GM12878 (cell line): ENCODE measurements around the gene YAF2. TPM values are rescaled to one million over a fixed set of nuclear protein-coding genes. Genes with fewer than 3 reads are reported as not detected.

ENCODE experiments used
- ATAC-seq: fragments of 200-7000 bp; cut with Tn5 transposase; 3 replicates; pipeline ENCODE4 v1.9.1; 2020; ENCODE audit warnings: mild to moderate bottlenecking, moderate library complexity
- BruUV-seq: library from RNA; stranded (reverse); fragments of 400-500 nt; replicated peaks from 2 replicates; lab custom pipeline; 2021; lab: Mats Ljungman, UMichigan
- CTCF ChIA-PET: fragments of 300-600 bp; sonication (Branson Sonifier 250); formaldehyde crosslinking; extraction: SDS; loops from one replicate; lab custom pipeline; 2021; ENCODE audit warnings: inconsistent platforms; lab: Yijun Ruan, JAX
- POLR2A ChIA-PET: fragments of 350-600 bp; formaldehyde crosslinking; extraction: SDS; loops from one replicate; lab custom pipeline; 2021; ENCODE audit warnings: inconsistent platforms; lab: Charles Lee
- RAD21 ChIA-PET: fragments of 300-600 bp; sonication (Branson Sonifier 250); formaldehyde crosslinking; loops from one replicate; lab custom pipeline; 2023; ENCODE audit warnings: antibody characterized with exemption; ENCODE audit not compliant: unreplicated experiment; lab: Charles Lee
- SMC1A ChIA-PET: fragments of 300-600 bp; sonication (Branson Sonifier 250); formaldehyde crosslinking; loops from one replicate; lab custom pipeline; 2023; ENCODE audit not compliant: unreplicated experiment, uncharacterized antibody; lab: Charles Lee
- DNase-seq: peaks from one replicate; pipeline ENCODE4 v3.0.0-alpha.2; 2011; ENCODE audit warnings: low read depth, low spot score
- FAIRE-seq: peaks from 3 replicates; lab custom pipeline; 2011; peaks lifted over from hg19 to GRCh38; lab: Jason Lieb, UNC
- H2AFZ ChIP-seq: 2 replicates; pipeline ENCODE4 v1.6.0; 2011; ENCODE audit warnings: low read depth, low read length, control low read depth; ENCODE audit not compliant: control insufficient read depth
- H3K27ac ChIP-seq: 2 replicates; pipeline ENCODE4 v1.5.1; 2011; ENCODE audit warnings: control low read depth; ENCODE audit not compliant: control insufficient read depth, insufficient read depth
- H3K27me3 ChIP-seq, 2 experiments: replicated peaks in 1 of 2; 2 replicates each; pipeline versions ENCODE4 v1.6.0 to v1.6.1; 2011; ENCODE audit warnings: low read length in 1 of 2; ENCODE audit not compliant: control insufficient read depth in 2 of 2, insufficient read depth in 2 of 2
- H3K36me3 ChIP-seq, 2 experiments: 2 replicates each; pipeline ENCODE4 v1.5.1; 2011; ENCODE audit warnings: low read length in 1 of 2; ENCODE audit not compliant: control insufficient read depth in 2 of 2, insufficient read depth in 2 of 2
- H3K4me1 ChIP-seq: 2 replicates; pipeline ENCODE4 v1.6.1; 2011; ENCODE audit warnings: mild to moderate bottlenecking, low read length, moderate library complexity, mixed read lengths; ENCODE audit not compliant: control insufficient read depth, insufficient read depth
- H3K4me2 ChIP-seq: 2 replicates; pipeline ENCODE4 v1.6.0; 2011; ENCODE audit warnings: control low read depth; ENCODE audit not compliant: control insufficient read depth, insufficient read depth
- H3K4me3 ChIP-seq: fragments of 200-600 bp; sonication (generic); 2 replicates; pipeline ENCODE4 v1.5.1; 2016
- H3K79me2 ChIP-seq: 2 replicates; pipeline ENCODE4 v1.6.0; 2011; ENCODE audit warnings: low read length; ENCODE audit not compliant: control insufficient read depth, insufficient read depth
- H3K9ac ChIP-seq: 2 replicates; pipeline ENCODE4 v1.8.0; 2011; ENCODE audit warnings: low read length, control low read depth, mixed read lengths; ENCODE audit not compliant: control insufficient read depth, insufficient read depth
- H3K9me3 ChIP-seq: replicated peaks from 3 replicates; pipeline ENCODE4 v1.5.1; 2011; ENCODE audit warnings: mild to moderate bottlenecking, low read length; ENCODE audit not compliant: control insufficient read depth, insufficient read depth
- H4K20me1 ChIP-seq: 2 replicates; pipeline ENCODE4 v1.6.0; 2011; ENCODE audit not compliant: control insufficient read depth, insufficient read depth
- EZH2 ChIP-seq: IDR thresholded peaks from 2 replicates; pipeline ENCODE4 v1.6.1; 2012; ENCODE audit warnings: low read depth, mild to moderate bottlenecking, control low read depth, inconsistent platforms, low read length, borderline replicate concordance; ENCODE audit not compliant: control insufficient read depth
- HDGF ChIP-seq: fragments of 450-650 bp; IDR thresholded peaks from 2 replicates; pipeline ENCODE4 v1.6.1; 2016; ENCODE audit warnings: antibody characterized with exemption
- KLF5 ChIP-seq: fragments of 450-650 bp; IDR thresholded peaks from 2 replicates; pipeline ENCODE4 v1.6.1; 2014; ENCODE audit warnings: mild to moderate bottlenecking; ENCODE audit not compliant: partially characterized antibody
- ZNF207 ChIP-seq: fragments of 450-650 bp; IDR thresholded peaks from 2 replicates; pipeline ENCODE4 v1.6.1; 2014; ENCODE audit warnings: antibody characterized with exemption, mild to moderate bottlenecking, borderline replicate concordance
- ZZZ3 ChIP-seq: IDR thresholded peaks from 2 replicates; pipeline ENCODE4 v1.6.1; 2011; ENCODE audit warnings: low read depth; ENCODE audit not compliant: control insufficient read depth, insufficient read length
- WGBS: methylation state at CpG from one replicate; pipeline ENCODE4 v1.1.6; 2016; ENCODE audit warnings: low lambda C conversion rate; ENCODE audit not compliant: insufficient replicate concordance, insufficient coverage; ENCODE audit errors: missing lambda C conversion rate; 5-methylcytosine and 5-hydroxymethylcytosine counted together
- in situ Hi-C: fragments of 300-500 bp; cut with MboI; formaldehyde crosslinking; loops from 9 replicates; pipeline ENCODE4 v1.14.3; 2018; ENCODE audit warnings: mixed read lengths
- intact Hi-C: fragments of 100-400 bp; cut with micrococcal nuclease; formaldehyde crosslinking; loops from one replicate; pipeline ENCODE4 v1.14.2; 2022; ENCODE audit not compliant: unreplicated experiment
- polyA plus RNA-seq, 11 experiments: library from polyadenylated mRNA; depleted of rRNA in 4 of 11; unstranded in 6 of 11; stranded (reverse) in 5 of 11; fragments of >200 nt; fragmentation: Nextera tagmentation in 4 of 11; fragmentation: Illumina TruSeq in 1 of 11; extraction: Ambion mirVana in 4 of 11; extraction: Trizol in 1 of 11; gene quantifications; 1 replicate in 1 of 11; 2 replicates in 10 of 11; pipeline versions ENCODE4 v1.2.1 to v1.2.3, GENCODE V29; 2011 to 2016; ENCODE audit warnings: inconsistent platforms in 2 of 11, missing spikeins in 2 of 11, low read depth in 1 of 11
- total RNA-seq, 4 experiments: library from RNA; depleted of rRNA in 3 of 4; stranded (reverse); fragments of >200 nt in 3 of 4; fragmentation: Illumina TruSeq in 1 of 4; extraction: Trizol in 1 of 4; gene quantifications; 2 replicates each; pipeline versions ENCODE4 v1.2.1 to v1.2.3, GENCODE V29; 2013 to 2021
- TF ChIP-seq, protein P1 (sequence below): fragments of 450-650 bp; IDR thresholded peaks from 2 replicates; pipeline ENCODE4 v1.6.1; 2017; ENCODE audit warnings: low read depth, mild to moderate bottlenecking, moderate library complexity
- TF ChIP-seq, protein P2 (sequence below): IDR thresholded peaks from 2 replicates; pipeline ENCODE4 v1.6.1; 2012; ENCODE audit warnings: improper control_type of control experiment, low read depth, low read length; ENCODE audit not compliant: insufficient replicate concordance

The YAF2 gene
- total and polyA plus RNA-seq, 10 of the 15 experiments (the other 5 are each of a cell fraction or from before 2014, with no cell fraction given) = 18.8 to 36.6 (median 23.0) TPM

DNA sequence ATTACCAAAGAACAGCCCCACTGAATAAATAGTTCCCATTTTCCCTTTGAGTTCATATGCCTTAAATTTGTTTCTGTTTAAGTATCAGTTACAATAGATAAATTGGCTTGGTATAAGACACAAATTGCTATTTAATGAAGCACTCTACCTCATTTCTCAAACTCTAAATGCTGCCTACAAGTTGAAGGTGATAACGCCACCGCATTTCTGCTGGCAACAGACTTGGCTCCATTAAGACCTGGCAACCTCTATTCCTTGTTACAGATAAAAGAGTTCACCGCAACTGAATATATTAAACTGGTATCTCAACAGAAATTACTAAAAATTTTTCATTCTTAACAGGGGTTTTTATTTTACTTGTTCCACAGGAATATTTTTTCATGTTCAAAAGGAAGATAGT is 129.0 kb downstream of the YAF2 start:
- POLR2A ChIA-PET = no interaction called here
- 100% methylated on average over 3 of the region's 3 CpGs for whole genome bisulfite sequencing
- Histone ChIP-seq H3K9me3 (peaks cover 1% of the 10 kb centered on the region; the same call in 1 of the 3 replicates), H3K4me2 (no peak overlapping the region), H3K27me3 (no peaks in the 10 kb centered on the region), H3K4me1 (no peaks in the 10 kb centered on the region), H3K79me2 (no peaks in the 10 kb centered on the region), H3K36me3 (no peaks in the 10 kb centered on the region), H4K20me1 (no peaks in the 10 kb centered on the region), H3K9ac (no peak overlapping the region), H3K27ac (no peak overlapping the region), H3K4me3 (no peak overlapping the region), H2AFZ (no peak overlapping the region)
- no peak for ATAC-seq
- no peak for DNase-seq
- intact Hi-C loops (no loop called here), in situ Hi-C loops (no loop called here)
- CTCF ChIA-PET = interaction anchor here (1.2 kb wide), 1 partner anchor 19 kb away, joined by 3 read pairs; no protein-coding TSS in a partner anchor
- SMC1A ChIA-PET = interaction anchor here (0.8 to 1.2 kb wide), 4 partner anchors 10 to 60 kb away, joined by 3 to 6 read pairs (median 3); no protein-coding TSS in a partner anchor
- TF ChIP-seq EZH2 = no peak
- TF ChIP-seq ZZZ3 = no peak
- TF ChIP-seq, protein P1, sequence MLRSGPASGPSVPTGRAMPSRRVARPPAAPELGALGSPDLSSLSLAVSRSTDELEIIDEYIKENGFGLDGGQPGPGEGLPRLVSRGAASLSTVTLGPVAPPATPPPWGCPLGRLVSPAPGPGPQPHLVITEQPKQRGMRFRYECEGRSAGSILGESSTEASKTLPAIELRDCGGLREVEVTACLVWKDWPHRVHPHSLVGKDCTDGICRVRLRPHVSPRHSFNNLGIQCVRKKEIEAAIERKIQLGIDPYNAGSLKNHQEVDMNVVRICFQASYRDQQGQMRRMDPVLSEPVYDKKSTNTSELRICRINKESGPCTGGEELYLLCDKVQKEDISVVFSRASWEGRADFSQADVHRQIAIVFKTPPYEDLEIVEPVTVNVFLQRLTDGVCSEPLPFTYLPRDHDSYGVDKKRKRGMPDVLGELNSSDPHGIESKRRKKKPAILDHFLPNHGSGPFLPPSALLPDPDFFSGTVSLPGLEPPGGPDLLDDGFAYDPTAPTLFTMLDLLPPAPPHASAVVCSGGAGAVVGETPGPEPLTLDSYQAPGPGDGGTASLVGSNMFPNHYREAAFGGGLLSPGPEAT = no peak
- TF ChIP-seq, protein P2, sequence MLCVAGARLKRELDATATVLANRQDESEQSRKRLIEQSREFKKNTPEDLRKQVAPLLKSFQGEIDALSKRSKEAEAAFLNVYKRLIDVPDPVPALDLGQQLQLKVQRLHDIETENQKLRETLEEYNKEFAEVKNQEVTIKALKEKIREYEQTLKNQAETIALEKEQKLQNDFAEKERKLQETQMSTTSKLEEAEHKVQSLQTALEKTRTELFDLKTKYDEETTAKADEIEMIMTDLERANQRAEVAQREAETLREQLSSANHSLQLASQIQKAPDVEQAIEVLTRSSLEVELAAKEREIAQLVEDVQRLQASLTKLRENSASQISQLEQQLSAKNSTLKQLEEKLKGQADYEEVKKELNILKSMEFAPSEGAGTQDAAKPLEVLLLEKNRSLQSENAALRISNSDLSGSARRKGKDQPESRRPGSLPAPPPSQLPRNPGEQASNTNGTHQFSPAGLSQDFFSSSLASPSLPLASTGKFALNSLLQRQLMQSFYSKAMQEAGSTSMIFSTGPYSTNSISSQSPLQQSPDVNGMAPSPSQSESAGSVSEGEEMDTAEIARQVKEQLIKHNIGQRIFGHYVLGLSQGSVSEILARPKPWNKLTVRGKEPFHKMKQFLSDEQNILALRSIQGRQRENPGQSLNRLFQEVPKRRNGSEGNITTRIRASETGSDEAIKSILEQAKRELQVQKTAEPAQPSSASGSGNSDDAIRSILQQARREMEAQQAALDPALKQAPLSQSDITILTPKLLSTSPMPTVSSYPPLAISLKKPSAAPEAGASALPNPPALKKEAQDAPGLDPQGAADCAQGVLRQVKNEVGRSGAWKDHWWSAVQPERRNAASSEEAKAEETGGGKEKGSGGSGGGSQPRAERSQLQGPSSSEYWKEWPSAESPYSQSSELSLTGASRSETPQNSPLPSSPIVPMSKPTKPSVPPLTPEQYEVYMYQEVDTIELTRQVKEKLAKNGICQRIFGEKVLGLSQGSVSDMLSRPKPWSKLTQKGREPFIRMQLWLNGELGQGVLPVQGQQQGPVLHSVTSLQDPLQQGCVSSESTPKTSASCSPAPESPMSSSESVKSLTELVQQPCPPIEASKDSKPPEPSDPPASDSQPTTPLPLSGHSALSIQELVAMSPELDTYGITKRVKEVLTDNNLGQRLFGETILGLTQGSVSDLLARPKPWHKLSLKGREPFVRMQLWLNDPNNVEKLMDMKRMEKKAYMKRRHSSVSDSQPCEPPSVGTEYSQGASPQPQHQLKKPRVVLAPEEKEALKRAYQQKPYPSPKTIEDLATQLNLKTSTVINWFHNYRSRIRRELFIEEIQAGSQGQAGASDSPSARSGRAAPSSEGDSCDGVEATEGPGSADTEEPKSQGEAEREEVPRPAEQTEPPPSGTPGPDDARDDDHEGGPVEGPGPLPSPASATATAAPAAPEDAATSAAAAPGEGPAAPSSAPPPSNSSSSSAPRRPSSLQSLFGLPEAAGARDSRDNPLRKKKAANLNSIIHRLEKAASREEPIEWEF = no peak
- no peak for TF ChIP-seq HDGF
- no peak for TF ChIP-seq ZNF207
- no peak for TF ChIP-seq KLF5
- no peak for FAIRE-seq
- BruUV-seq = no TSS peak
- RAD21 ChIA-PET = no interaction called here

Other genes starting within 250 kb of the YAF2 start
- gene GXYLT1, start 93.4 kb downstream of the YAF2 start, total RNA-seq (2014; rRNA removed) = 7.9 and 8.5 TPM in 2 replicates
- gene GXYLT1, start 93.4 kb downstream of the YAF2 start, total RNA-seq (2014; rRNA removed; fragmentation: Illumina TruSeq; extraction: Trizol) = 7.1 and 7.8 TPM in 2 replicates
- 8.7 and 9.4 TPM in 2 replicates for gene GXYLT1, start 93.4 kb downstream of the YAF2 start, total RNA-seq (2021)
- gene GXYLT1, start 93.4 kb downstream of the YAF2 start, polyA plus RNA-seq (2011; rRNA removed) = 10.3 and 18.3 TPM in 2 replicates
- gene GXYLT1, start 93.4 kb downstream of the YAF2 start, polyA plus RNA-seq (2014; fragmentation: Illumina TruSeq; extraction: Trizol) = 10.2 and 17.7 TPM in 2 replicates
- gene GXYLT1, start 93.4 kb downstream of the YAF2 start, polyA plus RNA-seq (2014; fragmentation: Nextera tagmentation; extraction: Ambion mirVana) = 1 to 10 TPM; 2.3 to 2.4 TPM
- 6.3 and 7.0 TPM in 2 replicates for gene GXYLT1, start 93.4 kb downstream of the YAF2 start, polyA plus RNA-seq (2014; rRNA removed)
- gene GXYLT1, start 93.4 kb downstream of the YAF2 start, polyA plus RNA-seq (2016; fragmentation: Nextera tagmentation; extraction: Ambion mirVana) = 10 to 100 TPM; 12.7 to 14.9 TPM
- 44.0 and 46.4 TPM in 2 replicates for gene ZCRB1, start 87.8 kb upstream of the YAF2 start, total RNA-seq (2014; rRNA removed)
- 80.5 and 87.0 TPM in 2 replicates for gene ZCRB1, start 87.8 kb upstream of the YAF2 start, total RNA-seq (2014; rRNA removed; fragmentation: Illumina TruSeq; extraction: Trizol)
- 58.4 and 65.4 TPM in 2 replicates for gene ZCRB1, start 87.8 kb upstream of the YAF2 start, total RNA-seq (2021)
- gene ZCRB1, start 87.8 kb upstream of the YAF2 start, polyA plus RNA-seq (2011; rRNA removed) = 49.9 and 76.4 TPM in 2 replicates
- 127 and 163 TPM in 2 replicates for gene ZCRB1, start 87.8 kb upstream of the YAF2 start, polyA plus RNA-seq (2014; fragmentation: Illumina TruSeq; extraction: Trizol)
- gene ZCRB1, start 87.8 kb upstream of the YAF2 start, polyA plus RNA-seq (2014; fragmentation: Nextera tagmentation; extraction: Ambion mirVana) = 100 to 1,000 TPM in 1 of 2 experiments, 10 to 100 TPM in 1; 90.1 to 102 TPM
- 35.3 and 43.3 TPM in 2 replicates for gene ZCRB1, start 87.8 kb upstream of the YAF2 start, polyA plus RNA-seq (2014; rRNA removed)
- 100 to 1,000 TPM; 171 to 178 TPM for gene ZCRB1, start 87.8 kb upstream of the YAF2 start, polyA plus RNA-seq (2016; fragmentation: Nextera tagmentation; extraction: Ambion mirVana)
- gene PPHLN1, start 87.9 kb upstream of the YAF2 start, total RNA-seq (2014; rRNA removed) = 73.7 and 85.3 TPM in 2 replicates
- gene PPHLN1, start 87.9 kb upstream of the YAF2 start, total RNA-seq (2014; rRNA removed; fragmentation: Illumina TruSeq; extraction: Trizol) = 87.8 and 91.2 TPM in 2 replicates
- gene PPHLN1, start 87.9 kb upstream of the YAF2 start, total RNA-seq (2021) = 68.2 and 73.6 TPM in 2 replicates
- gene PPHLN1, start 87.9 kb upstream of the YAF2 start, polyA plus RNA-seq (2011; rRNA removed) = 93.0 and 124 TPM in 2 replicates
- gene PPHLN1, start 87.9 kb upstream of the YAF2 start, polyA plus RNA-seq (2014; fragmentation: Illumina TruSeq; extraction: Trizol) = 104 and 122 TPM in 2 replicates
- 100 to 1,000 TPM; 117 TPM for gene PPHLN1, start 87.9 kb upstream of the YAF2 start, polyA plus RNA-seq (2014; fragmentation: Nextera tagmentation; extraction: Ambion mirVana)
- 74.7 and 76.8 TPM in 2 replicates for gene PPHLN1, start 87.9 kb upstream of the YAF2 start, polyA plus RNA-seq (2014; rRNA removed)
- gene PPHLN1, start 87.9 kb upstream of the YAF2 start, polyA plus RNA-seq (2016; fragmentation: Nextera tagmentation; extraction: Ambion mirVana) = 10 to 100 TPM; 91.0 to 97.6 TPM